K562 (cell line): ENCODE measurements around the gene TMEM63A. TPM values are rescaled to one million over a fixed set of nuclear protein-coding genes. Genes with fewer than 3 reads are reported as not detected.
A peak's percentile ranks its signal among the peaks of the same experiment; 100 is the strongest.

ENCODE experiments used
- BDP1 ChIP-seq: IDR thresholded peaks from 3 replicates; pipeline ENCODE4 v1.6.1; 2011; ENCODE audit not compliant: insufficient read length, insufficient read depth
- CREB5 ChIP-seq: fragments of 250-450 bp; sonication (Bioruptor Pico); IDR thresholded peaks from 2 replicates; pipeline ENCODE4 v1.5.0; 2020; ENCODE audit warnings: mild to moderate bottlenecking
- GABPB1 ChIP-seq: sonication (generic); formaldehyde crosslinking; IDR thresholded peaks from 2 replicates; pipeline ENCODE4 v1.8.0; 2022; ENCODE audit warnings: mild to moderate bottlenecking, missing genetic modification reagents
- HDAC3 ChIP-seq: fragments of 450-650 bp; IDR thresholded peaks from 2 replicates; pipeline ENCODE4 v1.6.1; 2018; ENCODE audit warnings: borderline replicate concordance, mild to moderate bottlenecking, moderate library complexity; ENCODE audit not compliant: partially characterized antibody
- HSF4 ChIP-seq: fragments of 250-450 bp; sonication (Bioruptor Pico); IDR thresholded peaks from 2 replicates; pipeline ENCODE4 v2.1.2; 2022; ENCODE audit warnings: mild to moderate bottlenecking, moderate library complexity, borderline replicate concordance
- MTA2 ChIP-seq: fragments of 450-650 bp; IDR thresholded peaks from 2 replicates; pipeline ENCODE4 v1.6.1; 2016; ENCODE audit warnings: low read depth
- SREBF2 ChIP-seq: sonication (generic); formaldehyde crosslinking; IDR thresholded peaks from 2 replicates; pipeline ENCODE4 v1.4.0; 2020; ENCODE audit warnings: mild to moderate bottlenecking, missing genetic modification reagents
- ZBTB9 ChIP-seq: fragments of 450-650 bp; formaldehyde crosslinking; IDR thresholded peaks from 2 replicates; pipeline ENCODE4 v1.4.0; 2020; ENCODE audit warnings: mild to moderate bottlenecking, moderate library complexity
- ZNF512 ChIP-seq: IDR thresholded peaks from 2 replicates; pipeline ENCODE4 v1.6.1; 2016; ENCODE audit warnings: missing genetic modification characterization, missing compliant biosample characterization
- polyA plus RNA-seq, 8 experiments: library from polyadenylated mRNA; depleted of rRNA in 4 of 8; stranded (reverse) in 5 of 8; unstranded in 3 of 8; fragments of >200 nt; fragmentation: Nextera tagmentation in 2 of 8; fragmentation: Illumina TruSeq in 1 of 8; extraction: Ambion mirVana in 2 of 8; extraction: Trizol in 1 of 8; gene quantifications; 2 replicates each; pipeline versions ENCODE4 v1.2.1 to v1.2.3, GENCODE V29; 2011 to 2014; ENCODE audit warnings: inconsistent platforms in 1 of 8, missing spikeins in 1 of 8
- total RNA-seq, 7 experiments: library from RNA; depleted of rRNA in 6 of 7; stranded (reverse); fragments of >200 nt in 6 of 7; fragmentation: Illumina TruSeq in 2 of 7; extraction: Trizol in 2 of 7; gene quantifications; 2 replicates each; pipeline versions ENCODE4 v1.2.1 to v1.2.3, GENCODE V29; 2011 to 2021; ENCODE audit warnings: low replicate concordance in 1 of 7
- TF ChIP-seq, protein P1 (sequence below), 2 experiments: fragments of 450-650 bp; formaldehyde crosslinking in 1 of 2; IDR thresholded peaks; 2 replicates each; pipeline versions ENCODE4 v1.4.0 to v1.6.1; 2014 to 2020; ENCODE audit warnings: mild to moderate bottlenecking in 2 of 2, borderline replicate concordance in 1 of 2, low read depth in 1 of 2
- TF ChIP-seq, protein P2 (sequence below): fragments of 250-450 bp; sonication (Bioruptor Pico); IDR thresholded peaks from 2 replicates; pipeline ENCODE4 v1.4.0; 2020; ENCODE audit warnings: mild to moderate bottlenecking, moderate library complexity, borderline replicate concordance

TMEM63A gene
- total and polyA plus RNA-seq, 9 of the 15 experiments (the other 6 are each of a cell fraction or from before 2014, with no cell fraction given), result 2.0 to 54.6 (median 17.5) TPM

DNA sequence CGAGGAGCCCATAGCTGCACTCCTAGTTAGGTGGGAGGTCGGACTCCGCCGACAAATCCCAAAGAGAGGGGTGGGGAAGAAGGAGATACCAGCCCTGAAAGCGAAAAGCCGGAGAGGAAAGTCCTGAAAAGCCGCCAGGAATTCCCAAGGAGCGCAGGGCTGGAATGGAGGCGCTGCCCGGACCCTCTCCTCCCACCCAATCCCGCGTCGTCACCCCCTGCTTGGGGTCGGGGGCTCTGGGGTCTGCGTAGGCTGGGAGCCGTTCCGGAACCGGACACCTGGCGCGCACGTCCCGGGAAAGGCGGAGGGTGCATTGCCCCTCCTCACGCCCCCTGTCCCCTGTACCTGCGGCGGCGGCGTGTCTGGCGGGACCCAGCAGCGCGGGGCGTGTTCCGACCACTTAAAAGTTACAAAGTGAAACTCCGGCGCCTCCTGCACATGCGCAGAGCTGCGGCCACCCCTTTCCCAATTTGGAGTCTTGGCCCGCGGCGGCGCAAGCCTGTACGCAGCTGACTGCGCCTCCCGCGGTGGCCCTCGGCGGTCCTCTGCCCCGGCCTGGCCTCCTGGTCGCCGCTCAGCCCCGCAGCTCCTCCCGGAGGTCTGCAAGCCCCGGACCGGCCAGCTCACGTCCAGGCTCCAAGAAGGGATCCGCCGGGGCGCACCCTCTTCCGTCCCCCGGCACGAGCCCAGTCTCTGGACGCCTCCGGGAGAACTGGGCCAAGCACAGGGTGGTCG lies at the start of gene TMEM63A (continued):
- TF ChIP-seq, protein P1, sequence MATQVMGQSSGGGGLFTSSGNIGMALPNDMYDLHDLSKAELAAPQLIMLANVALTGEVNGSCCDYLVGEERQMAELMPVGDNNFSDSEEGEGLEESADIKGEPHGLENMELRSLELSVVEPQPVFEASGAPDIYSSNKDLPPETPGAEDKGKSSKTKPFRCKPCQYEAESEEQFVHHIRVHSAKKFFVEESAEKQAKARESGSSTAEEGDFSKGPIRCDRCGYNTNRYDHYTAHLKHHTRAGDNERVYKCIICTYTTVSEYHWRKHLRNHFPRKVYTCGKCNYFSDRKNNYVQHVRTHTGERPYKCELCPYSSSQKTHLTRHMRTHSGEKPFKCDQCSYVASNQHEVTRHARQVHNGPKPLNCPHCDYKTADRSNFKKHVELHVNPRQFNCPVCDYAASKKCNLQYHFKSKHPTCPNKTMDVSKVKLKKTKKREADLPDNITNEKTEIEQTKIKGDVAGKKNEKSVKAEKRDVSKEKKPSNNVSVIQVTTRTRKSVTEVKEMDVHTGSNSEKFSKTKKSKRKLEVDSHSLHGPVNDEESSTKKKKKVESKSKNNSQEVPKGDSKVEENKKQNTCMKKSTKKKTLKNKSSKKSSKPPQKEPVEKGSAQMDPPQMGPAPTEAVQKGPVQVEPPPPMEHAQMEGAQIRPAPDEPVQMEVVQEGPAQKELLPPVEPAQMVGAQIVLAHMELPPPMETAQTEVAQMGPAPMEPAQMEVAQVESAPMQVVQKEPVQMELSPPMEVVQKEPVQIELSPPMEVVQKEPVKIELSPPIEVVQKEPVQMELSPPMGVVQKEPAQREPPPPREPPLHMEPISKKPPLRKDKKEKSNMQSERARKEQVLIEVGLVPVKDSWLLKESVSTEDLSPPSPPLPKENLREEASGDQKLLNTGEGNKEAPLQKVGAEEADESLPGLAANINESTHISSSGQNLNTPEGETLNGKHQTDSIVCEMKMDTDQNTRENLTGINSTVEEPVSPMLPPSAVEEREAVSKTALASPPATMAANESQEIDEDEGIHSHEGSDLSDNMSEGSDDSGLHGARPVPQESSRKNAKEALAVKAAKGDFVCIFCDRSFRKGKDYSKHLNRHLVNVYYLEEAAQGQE (IDR thresholded peaks at IDR 0.05; ENCODE audit: borderline replicate concordance), result peak; percentile 85
- TF ChIP-seq, protein P1 (CRISPR knock-in tag; IDR thresholded peaks at IDR 0.05; ENCODE audit: low read depth), result 0 out of 2 replicates have a peak, but pooled peaks have one; percentile 61
- TF ChIP-seq ZNF512 (tag) (no peak), CREB5 (CRISPR knock-in tag) (no peak), BDP1 (no peak), HSF4 (no peak), HDAC3 (no peak), ZBTB9 (CRISPR knock-in tag) (no peak), SREBF2 (CRISPR knock-in tag) (no peak), MTA2 (no peak), GABPB1 (CRISPR knock-in tag) (peak; percentile 67)
- TF ChIP-seq, protein P2, sequence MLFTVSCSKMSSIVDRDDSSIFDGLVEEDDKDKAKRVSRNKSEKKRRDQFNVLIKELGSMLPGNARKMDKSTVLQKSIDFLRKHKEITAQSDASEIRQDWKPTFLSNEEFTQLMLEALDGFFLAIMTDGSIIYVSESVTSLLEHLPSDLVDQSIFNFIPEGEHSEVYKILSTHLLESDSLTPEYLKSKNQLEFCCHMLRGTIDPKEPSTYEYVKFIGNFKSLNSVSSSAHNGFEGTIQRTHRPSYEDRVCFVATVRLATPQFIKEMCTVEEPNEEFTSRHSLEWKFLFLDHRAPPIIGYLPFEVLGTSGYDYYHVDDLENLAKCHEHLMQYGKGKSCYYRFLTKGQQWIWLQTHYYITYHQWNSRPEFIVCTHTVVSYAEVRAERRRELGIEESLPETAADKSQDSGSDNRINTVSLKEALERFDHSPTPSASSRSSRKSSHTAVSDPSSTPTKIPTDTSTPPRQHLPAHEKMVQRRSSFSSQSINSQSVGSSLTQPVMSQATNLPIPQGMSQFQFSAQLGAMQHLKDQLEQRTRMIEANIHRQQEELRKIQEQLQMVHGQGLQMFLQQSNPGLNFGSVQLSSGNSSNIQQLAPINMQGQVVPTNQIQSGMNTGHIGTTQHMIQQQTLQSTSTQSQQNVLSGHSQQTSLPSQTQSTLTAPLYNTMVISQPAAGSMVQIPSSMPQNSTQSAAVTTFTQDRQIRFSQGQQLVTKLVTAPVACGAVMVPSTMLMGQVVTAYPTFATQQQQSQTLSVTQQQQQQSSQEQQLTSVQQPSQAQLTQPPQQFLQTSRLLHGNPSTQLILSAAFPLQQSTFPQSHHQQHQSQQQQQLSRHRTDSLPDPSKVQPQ (CRISPR knock-in tag), result no peak
